Activated CD4-positive, alpha-beta T cell treated with anti-CD3 and anti-CD28 coated beads for 1 hour (primary cell): ENCODE measurements around the gene DNAAF8.
"Not testable (repeated sequence)": the region's sequence is repeated elsewhere in the genome, so short reads cannot be mapped to it uniquely, and the experiment has no call there.

Experiments
- DNase-seq: peaks from one replicate; pipeline ENCODE4 v3.0.0-alpha.2; 2020

The DNAAF8 gene

DNA sequence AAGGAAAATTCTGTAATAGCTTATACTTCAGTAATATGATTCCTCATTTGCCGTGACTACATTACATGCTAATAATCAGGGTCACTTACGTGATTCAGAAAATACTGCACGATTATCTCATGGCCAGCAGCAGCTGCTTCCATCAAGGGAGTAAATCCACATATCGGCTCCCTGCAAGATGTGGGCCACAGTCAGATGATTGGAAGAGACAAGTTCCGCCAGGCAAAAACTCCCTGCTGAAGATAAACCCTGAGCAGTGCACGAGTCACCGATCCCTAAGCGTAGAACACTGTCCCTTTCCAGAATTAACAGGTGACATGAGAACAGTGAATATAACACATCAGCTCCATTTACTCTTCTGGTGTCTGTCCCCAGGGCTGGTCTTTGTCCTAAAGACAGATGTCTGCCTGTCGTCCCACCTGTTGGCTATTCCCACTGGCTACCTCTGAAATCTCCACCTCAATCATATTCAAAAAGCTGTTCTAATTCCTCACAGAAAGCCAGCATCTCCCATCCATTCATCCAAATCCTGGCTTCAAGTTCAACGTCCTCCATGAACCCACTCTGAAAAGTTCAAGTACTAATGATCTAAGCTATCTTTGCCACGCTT lies 9.6 kb upstream of the DNAAF8 start:
- no peak for DNase-seq

- no peak for DNase-seq
These were observed 7.7 kb upstream of the DNAAF8 start for GRCh38 chr16:4726616-4727015.

GRCh38 chr16:4728676-4729075 lies 5.7 kb upstream of the DNAAF8 start:
- DNase-seq: no peak

DNA sequence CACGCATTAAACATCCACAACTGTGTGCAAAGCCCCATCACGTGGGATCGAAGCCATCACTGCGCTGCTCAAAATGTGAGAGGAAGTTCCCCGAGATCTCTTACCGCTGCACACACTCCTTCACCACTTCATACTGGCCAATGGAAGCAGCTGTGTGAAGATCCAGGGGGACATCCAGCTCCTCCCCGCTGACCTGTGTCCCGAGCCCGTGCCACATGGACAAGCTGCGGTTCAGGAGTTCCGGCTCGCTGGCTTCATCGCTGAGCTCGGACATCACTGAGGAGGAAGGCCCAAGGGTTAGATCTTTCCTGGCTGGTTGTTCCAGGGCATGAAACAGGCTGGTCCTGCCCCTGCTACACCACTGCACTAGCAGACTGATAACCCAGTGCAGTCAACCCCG lies 4.5 kb upstream of the DNAAF8 start:
- DNase-seq: no peak

DNA sequence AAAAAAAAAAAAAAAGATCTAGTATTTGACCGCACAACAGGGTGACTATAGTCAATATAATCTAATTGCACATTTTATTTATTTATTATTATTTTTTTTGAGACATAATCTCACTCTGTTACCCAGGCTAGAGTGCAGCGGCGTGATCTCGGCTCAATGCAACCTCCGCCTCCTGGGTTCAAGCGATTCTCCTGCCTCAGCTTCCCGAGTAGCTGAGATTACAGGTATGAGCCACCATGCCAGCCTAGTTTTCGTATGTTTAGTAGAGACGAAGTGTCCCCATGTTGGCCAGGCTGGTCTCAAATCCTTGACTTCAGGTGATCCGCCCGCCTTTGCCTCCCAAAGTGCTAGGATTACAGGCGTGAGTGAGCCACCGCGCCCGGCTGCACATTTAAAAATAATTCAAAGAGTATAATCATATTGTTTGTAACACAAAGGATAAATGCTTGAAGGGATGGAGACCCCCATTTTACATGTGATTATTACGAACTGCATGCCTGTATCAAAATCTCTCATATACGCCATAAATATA lies 1.1 kb upstream of the DNAAF8 start:
- DNase-seq: no peak

DNA sequence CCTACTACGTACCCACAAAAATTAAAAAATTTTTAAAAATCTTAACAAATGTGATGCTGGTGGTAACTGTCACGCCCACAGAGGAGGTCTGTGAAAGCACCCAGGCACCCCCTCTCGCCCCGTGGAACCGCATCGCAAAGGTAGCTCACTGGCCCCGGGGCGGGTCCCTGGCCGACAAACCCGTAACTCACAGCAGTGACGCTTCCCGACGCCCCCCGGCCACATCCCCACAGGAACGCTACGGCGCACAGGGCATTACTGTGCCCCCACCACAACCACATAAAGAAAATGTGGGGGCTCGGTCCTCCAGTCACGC lies 632 bp upstream of the DNAAF8 start:
- DNase-seq: no peak

- peak; percentile 84 for DNase-seq
These were observed 596 bp downstream of the DNAAF8 start for GRCh38 chr16:4734730-4735535.

DNA sequence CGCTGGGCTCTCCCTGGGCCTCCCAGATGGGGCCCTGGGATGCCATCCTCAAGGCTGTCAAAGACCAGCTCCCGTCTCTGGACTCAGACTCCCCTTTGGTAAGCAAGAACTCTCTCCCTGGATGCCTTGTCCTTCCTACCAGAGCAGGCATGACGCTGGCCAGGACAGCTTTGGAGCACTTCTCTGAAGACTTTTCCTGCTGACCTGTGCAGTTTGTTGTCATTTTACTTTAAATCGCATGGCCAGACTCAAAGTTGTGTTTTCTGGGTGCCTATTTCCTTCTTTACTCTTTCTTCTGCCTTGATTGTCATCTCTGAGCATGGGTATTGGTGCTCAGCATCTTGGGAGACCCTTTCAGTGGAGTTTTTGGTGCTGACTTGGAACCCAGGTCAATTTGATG lies 2.2 kb downstream of the DNAAF8 start:
- no peak for DNase-seq

DNA sequence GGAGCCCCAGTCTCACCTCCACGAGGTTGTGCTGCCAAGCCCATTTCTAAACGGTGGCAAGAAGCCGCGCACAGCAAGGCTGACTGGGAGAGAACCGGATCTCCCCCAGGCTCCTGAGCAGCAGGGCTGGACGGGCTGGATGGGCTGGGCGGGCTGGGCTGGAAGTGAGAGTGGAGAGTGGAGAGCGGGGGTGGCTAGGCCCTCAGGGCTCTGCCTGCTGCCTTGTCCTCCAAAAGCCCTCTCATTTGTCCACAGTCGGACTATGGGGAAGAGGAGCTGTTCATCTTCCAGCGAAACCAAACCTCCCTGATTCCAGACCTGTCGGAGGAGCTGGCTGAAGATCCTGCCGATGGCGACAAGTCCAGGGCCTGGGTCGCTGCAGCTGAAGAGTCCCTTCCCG lies 3.2 kb downstream of the DNAAF8 start:
- no peak for DNase-seq

GRCh38 chr16:4738370-4738769 lies 4.0 kb downstream of the DNAAF8 start:
- DNase-seq: not testable (repeated sequence)

DNA sequence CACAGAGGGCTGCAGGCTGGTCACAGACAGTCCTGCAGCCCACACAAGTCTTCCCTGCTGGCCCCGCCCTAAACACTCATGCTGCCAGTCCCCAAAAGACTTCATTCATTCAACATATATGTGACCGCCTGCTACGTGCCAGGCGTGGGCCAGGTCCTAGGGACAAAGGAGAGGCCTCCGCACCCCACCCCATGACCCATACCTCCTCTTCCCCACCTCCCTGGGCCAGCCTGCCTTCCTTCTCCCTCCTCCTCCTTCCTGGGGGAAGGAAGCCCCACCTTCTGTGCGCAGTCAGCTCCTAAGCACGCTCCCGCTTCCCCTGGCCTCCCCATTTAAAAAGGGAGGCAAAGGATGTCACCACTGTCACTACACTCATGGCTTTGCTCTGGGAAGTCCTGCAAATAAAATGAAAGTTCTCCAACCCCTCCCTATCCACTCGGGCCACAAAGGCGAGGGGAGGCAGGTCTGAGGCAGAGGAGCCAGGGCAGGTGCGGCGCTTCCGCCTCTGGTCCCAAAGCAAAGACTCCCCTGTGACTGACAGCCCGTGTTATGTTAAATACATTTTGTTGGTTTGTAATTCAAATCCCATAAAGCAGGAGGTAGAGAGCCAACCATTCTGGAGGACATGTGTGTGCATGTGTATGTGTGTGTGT lies 9.0 kb downstream of the DNAAF8 start:
- DNase-seq: no peak

- DNase-seq: no peak
These were observed 10.4 kb downstream of the DNAAF8 start for GRCh38 chr16:4744555-4745273.

GRCh38 chr16:4745274-4745569 lies 10.9 kb downstream of the DNAAF8 start:
- no peak for DNase-seq

DNA sequence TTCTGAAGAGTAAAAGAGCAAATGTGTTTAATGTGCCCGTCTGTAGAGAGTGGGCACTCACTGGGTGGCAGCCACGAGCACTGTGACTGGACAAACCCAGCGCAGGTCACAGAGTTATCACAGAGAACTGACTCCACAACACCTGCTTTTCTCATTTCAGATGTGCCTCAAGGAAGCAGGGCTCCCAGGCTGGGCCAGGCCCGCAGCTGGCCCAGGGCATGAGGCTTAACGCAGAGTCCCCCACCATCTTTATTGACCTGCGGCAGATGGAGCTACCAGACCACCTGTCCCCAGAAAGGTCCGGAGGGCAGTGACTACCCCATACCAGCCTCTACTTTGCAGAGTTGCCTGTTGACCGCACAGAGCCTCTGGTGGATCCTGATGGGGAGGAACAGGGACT lies 11.9 kb downstream of the DNAAF8 start:
- no peak for DNase-seq

DNA sequence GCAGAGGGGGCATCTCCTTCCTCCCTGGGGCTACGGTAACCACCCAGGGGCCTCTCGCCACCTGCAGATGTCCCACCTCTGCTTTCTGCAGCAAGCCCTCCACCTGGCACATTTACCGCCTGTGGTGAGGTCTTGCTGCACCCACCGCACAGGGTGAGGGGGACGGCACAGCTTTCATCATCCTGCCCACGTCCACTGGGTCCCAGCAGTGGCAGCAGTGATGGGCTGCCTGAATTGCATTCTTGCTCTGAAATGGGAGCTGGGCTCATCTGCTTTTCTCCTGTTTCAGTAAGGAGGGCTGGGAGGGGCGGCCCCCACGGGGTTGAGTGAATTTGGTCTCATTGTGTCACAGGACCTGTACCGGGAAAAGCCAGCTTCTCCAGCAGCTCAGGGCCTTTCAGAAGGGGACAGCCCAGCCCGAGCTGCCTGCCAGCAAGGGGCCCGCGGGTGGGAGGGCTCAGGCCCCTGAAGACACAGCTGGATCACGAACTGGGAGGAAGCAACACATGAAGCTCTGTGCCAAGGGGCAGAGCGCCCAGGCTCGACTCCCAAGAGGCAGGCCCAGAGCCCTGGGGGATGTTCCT lies 12.7 kb downstream of the DNAAF8 start:
- no peak for DNase-seq

DNA sequence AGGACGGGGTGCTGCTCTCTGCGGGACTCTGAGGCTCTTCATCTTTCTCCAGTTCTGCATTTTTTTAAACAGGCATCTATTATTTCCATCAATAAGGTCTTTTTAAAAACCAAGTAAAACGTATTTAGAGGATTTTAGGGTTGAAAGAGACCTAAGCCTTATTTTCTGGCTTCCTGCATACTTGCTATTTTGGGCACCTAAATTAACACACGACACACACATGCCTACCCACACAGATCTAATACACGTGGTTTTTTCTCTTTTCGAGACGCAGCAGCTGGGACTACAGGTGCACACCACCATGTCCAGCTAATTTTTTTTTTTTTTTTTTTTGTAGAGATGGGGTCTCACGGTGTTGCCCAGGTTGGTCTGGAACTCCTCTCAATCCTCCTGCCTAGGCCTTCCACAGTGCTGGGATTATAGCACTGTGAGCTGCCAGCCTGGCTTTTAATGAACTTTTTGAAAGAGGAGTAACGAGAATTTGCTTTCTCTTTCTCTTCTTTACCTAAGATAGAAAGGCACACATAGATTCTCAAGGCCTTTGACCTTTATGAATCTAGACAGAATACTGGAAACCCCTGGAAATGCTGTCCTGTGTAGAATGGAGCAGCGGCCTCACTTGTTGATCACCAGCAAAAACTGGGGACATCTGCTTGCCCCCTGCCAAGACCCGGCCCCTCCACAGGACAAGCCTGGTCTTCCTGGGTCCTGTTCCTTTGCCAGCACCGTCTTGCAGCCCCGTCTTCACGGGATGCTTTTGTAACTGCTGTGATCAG lies 13.8 kb downstream of the DNAAF8 start:
- DNase-seq: no peak

DNA sequence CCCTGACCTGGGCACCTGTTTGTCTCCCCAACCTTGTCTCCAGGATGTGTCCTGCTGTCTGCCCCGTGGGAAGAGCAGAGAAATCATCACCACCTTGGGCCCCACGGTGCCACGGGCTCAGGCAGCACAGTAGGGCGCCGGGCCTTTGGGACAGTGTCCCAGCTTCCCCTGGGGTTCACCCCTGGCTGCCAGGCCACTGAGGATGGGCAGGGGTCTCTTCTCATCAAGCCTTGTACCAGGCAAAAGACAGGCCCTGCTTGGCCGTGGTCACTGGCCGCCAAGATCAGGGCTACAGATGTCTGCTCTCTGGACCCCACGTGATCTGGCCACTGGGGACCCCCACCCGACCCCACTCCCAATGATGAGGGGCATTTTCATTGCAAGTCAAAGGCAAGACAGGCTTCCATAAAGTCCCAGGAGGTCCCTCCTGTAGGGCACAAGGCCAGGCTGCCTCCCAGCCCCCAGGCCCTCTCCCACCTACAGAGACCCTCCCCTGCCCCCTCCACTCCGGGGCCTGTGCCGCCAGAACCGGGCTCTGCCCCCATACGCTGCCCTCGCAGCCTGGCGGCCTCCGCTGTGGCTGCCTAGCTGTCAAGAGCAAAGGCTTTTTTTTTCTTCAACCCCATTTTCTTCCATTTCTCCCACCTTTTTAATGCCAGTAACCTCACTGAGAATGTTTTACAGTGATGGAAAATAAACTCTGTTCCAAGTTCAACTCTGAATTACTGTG lies 14.5 kb downstream of the DNAAF8 start:
- no peak for DNase-seq

DNA sequence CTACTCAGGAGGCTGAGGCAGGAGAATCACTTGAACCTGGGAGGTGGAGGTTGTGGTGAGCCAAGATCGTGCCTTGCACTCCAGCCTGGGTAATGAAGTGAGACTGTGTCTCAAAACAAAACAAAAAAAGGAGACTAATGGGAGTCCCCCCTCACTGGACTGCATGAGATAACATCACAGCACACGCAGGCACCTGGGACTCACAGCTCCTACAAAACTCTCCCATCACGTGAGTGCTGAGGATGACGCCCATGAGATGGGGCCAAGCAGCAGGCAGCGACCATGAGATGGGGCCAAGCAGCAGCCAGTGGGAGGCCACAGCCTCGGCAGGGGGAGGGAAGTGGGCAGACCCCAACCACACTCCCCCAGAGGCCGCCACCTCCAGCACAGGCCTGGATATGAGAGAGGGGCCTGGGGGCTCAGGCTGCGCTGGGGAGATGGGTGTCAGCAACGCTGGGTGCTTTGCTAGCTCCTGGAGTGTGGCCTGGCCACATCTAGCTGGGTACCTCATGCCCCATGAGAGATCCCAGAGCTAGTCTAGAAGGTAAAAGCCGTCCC lies 15.4 kb downstream of the DNAAF8 start:
- no peak for DNase-seq

DNA sequence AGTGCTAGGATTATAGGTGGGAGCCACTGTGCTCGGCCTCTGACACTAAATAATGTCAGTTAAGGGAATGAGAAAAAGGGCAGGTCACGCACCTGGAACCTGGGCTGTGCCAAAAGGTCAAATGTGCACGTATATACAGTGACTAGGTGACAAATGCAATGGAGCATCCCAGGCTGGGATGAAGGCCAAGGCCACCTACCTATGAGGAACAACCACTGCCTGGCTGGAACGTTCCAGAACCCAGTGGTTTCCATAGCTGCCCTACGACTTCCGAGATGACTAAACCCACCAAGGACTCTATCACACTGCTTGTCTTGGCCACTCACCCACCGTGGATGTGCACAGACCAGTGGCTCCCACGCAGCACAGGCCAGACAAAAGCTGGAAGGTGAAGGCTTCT lies 16.6 kb downstream of the DNAAF8 start:
- DNase-seq: no peak

DNA sequence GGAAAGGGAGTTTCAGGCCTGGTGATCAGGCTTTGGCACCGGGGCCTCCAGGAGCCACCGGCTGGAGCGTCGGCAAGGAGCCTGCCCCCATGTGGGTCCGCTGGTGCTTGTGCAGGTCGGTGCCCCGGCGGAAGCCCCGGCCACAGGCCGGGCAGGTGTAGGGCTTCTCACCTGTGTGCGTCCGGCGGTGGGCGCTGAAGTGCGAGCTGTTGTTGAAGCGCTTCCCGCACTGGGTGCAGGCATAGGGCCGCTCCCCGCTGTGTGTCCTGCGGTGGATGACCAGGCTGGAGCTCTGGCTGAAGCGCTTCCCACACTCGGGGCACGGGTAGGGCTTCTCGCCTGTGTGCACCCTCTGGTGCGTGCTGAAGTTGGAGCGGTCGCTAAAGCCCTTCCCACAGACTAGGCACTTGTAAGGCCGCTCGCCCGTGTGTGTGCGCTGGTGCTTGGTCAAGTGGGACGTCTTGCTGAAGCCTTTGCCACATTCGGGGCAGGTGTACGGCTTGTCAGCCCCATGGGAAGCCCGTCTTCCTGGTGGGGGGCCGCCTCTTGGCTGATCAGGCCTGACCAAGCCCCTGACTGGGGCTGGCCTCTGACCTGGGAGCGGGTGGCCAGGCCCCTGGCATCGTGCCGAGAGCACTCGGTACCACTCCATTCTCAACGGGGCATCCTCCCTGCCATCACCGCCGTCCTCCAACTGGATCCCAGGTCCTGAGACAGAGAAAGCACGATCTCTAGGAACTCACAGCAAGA lies 18.2 kb downstream of the DNAAF8 start:
- no peak for DNase-seq

DNA sequence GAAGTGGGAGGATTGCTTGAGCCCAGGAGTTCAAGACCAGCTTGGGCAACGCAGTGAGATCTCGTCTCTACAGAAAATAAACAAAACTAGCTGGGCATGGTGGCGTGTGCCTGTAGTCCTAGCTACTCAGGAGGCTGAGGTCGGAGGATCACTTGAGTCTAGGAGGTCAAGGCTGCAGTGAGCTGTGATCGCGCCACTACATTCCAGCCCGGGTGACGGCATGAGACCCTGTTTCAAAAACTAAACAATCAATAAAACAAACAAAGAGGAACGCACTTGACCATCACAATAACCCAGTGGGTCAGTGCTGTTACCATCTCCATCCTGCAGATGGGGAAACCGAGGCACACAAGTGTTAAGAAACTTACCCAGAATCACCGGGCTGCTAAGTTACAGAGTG lies 18.9 kb downstream of the DNAAF8 start:
- DNase-seq: no peak
